Mesodermal cell (in vitro differentiated cells): Measurements from ENCODE around the gene EFCAB5.
"Not testable (repeated sequence)": the region's sequence is repeated elsewhere in the genome, so short reads cannot be mapped to it uniquely, and the experiment has no call there.

ENCODE experiments used
- H3K27ac ChIP-seq: 2 replicates; pipeline ENCODE4 v1.7.0; 2013; ENCODE audit warnings: mild to moderate bottlenecking, low read depth, low read length, moderate library complexity; ENCODE audit not compliant: severe bottlenecking
- H3K36me3 ChIP-seq: 2 replicates; pipeline ENCODE4 v1.7.1; 2013; ENCODE audit warnings: mild to moderate bottlenecking, low read length, moderate library complexity; ENCODE audit not compliant: control insufficient read depth, insufficient read depth
- H3K4me1 ChIP-seq: one replicate; pipeline ENCODE4 v1.7.1; 2013; ENCODE audit warnings: mild to moderate bottlenecking, low read length; ENCODE audit not compliant: insufficient read depth, control insufficient read depth, poor library complexity, severe bottlenecking
- H3K4me3 ChIP-seq: 2 replicates; pipeline ENCODE4 v1.7.0; 2013; ENCODE audit warnings: low read length, control low read depth, mild to moderate bottlenecking; ENCODE audit not compliant: insufficient read depth, poor library complexity, severe bottlenecking; ENCODE audit errors: extremely low read depth
- H3K9me3 ChIP-seq: 2 replicates; pipeline ENCODE4 v1.7.1; 2013; ENCODE audit warnings: mild to moderate bottlenecking, low read length, moderate library complexity; ENCODE audit not compliant: control insufficient read depth
- WGBS, 2 experiments: methylation state at CpG; one replicate each; pipeline ENCODE4 v1.1.5; 2013; ENCODE audit warnings: missing lambda C conversion rate in 2 of 2; ENCODE audit not compliant: insufficient coverage in 2 of 2; 5-methylcytosine and 5-hydroxymethylcytosine counted together

EFCAB5 gene

GRCh38 chr17:30118635-30119034 lies 177.2 kb downstream of the EFCAB5 start:
- WGBS, 2 experiments: 89 to 94% methylated on average over 4 to 6 of the region's 7 CpGs
- not testable (repeated sequence) for H3K27ac ChIP-seq, H3K4me3 ChIP-seq, H3K4me1 ChIP-seq, H3K9me3 ChIP-seq
- peaks cover 20% of the 10 kb centered on the region for H3K36me3 ChIP-seq

GRCh38 chr17:30124273-30124796 lies 182.9 kb downstream of the EFCAB5 start:
- no peak overlapping the region for H3K27ac ChIP-seq
- no peaks in the 10 kb centered on the region for H3K9me3 ChIP-seq
- peaks cover 53% of the 10 kb centered on the region for H3K36me3 ChIP-seq
- 86 to 90% methylated on average over 1 to 2 of the region's 4 CpGs for WGBS, 2 experiments
- H3K4me1 ChIP-seq: no peaks in the 10 kb centered on the region
- H3K4me3 ChIP-seq: no peak overlapping the region

- WGBS, 2 experiments: no CpG with 5 or more reads among the region's 1 CpG
- no peak overlapping the region for H3K4me3 ChIP-seq
- peaks cover 75% of the 10 kb centered on the region for H3K36me3 ChIP-seq
- no peaks in the 10 kb centered on the region for H3K4me1 ChIP-seq
- H3K27ac ChIP-seq: no peak overlapping the region
- no peaks in the 10 kb centered on the region for H3K9me3 ChIP-seq
These were observed 188.7 kb downstream of the EFCAB5 start for GRCh38 chr17:30130121-30130520.

- Histone ChIP-seq H3K9me3 (no peaks in the 10 kb centered on the region), H3K4me3 (no peak overlapping the region), H3K36me3 (peaks cover 62% of the 10 kb centered on the region), H3K4me1 (no peaks in the 10 kb centered on the region), H3K27ac (no peak overlapping the region)
- 93% methylated on average over 3 of the region's 3 CpGs for WGBS, 2 experiments
These were observed 191.2 kb downstream of the EFCAB5 start for GRCh38 chr17:30132615-30133014.

GRCh38 chr17:30133197-30133596 lies 191.8 kb downstream of the EFCAB5 start:
- peaks cover 62% of the 10 kb centered on the region for H3K36me3 ChIP-seq
- H3K9me3 ChIP-seq: no peaks in the 10 kb centered on the region
- H3K4me1 ChIP-seq: no peaks in the 10 kb centered on the region
- no peak overlapping the region for H3K27ac ChIP-seq
- 92 to 100% methylated on average over 2 to 3 of the region's 3 CpGs for WGBS, 2 experiments
- no peak overlapping the region for H3K4me3 ChIP-seq

- H3K27ac ChIP-seq: no peak overlapping the region
- no peaks in the 10 kb centered on the region for H3K9me3 ChIP-seq
- H3K4me3 ChIP-seq: no peak overlapping the region
- H3K4me1 ChIP-seq: no peaks in the 10 kb centered on the region
- H3K36me3 ChIP-seq: peaks cover 63% of the 10 kb centered on the region
These were observed 193.1 kb downstream of the EFCAB5 start for GRCh38 chr17:30134551-30134950.

GRCh38 chr17:30137158-30137557 lies 195.7 kb downstream of the EFCAB5 start:
- H3K36me3 ChIP-seq: peaks cover 52% of the 10 kb centered on the region
- H3K27ac ChIP-seq: no peak overlapping the region
- no peaks in the 10 kb centered on the region for H3K4me1 ChIP-seq
- 100% methylated on average over 1 of the region's 3 CpGs; no CpG with 5 or more reads in 1 of the 2 experiments for WGBS, 2 experiments
- no peak overlapping the region for H3K4me3 ChIP-seq
- no peaks in the 10 kb centered on the region for H3K9me3 ChIP-seq

- peaks cover 14% of the 10 kb centered on the region for H3K36me3 ChIP-seq
- H3K27ac ChIP-seq, H3K9me3 ChIP-seq, H3K4me1 ChIP-seq, H3K4me3 ChIP-seq: not testable (repeated sequence)
- 87 to 88% methylated on average over 3 of the region's 6 CpGs for WGBS, 2 experiments
These were observed 206.4 kb downstream of the EFCAB5 start for GRCh38 chr17:30147860-30148259.

- Histone ChIP-seq H3K4me1 (no peaks in the 10 kb centered on the region), H3K36me3 (peaks cover 14% of the 10 kb centered on the region), H3K27ac (no peak overlapping the region), H3K4me3 (no peak overlapping the region), H3K9me3 (no peaks in the 10 kb centered on the region)
- 100% methylated on average over 1 of the region's 1 CpG for WGBS, 2 experiments
These were observed 206.9 kb downstream of the EFCAB5 start for GRCh38 chr17:30148376-30148775.

- Histone ChIP-seq H3K4me1 (no peaks in the 10 kb centered on the region), H3K9me3 (no peaks in the 10 kb centered on the region), H3K27ac (no peak overlapping the region), H3K36me3 (peaks cover 23% of the 10 kb centered on the region), H3K4me3 (no peak overlapping the region)
- 100% methylated on average over 4 of the region's 4 CpGs; no CpG with 5 or more reads in 1 of the 2 experiments for WGBS, 2 experiments
These were observed 210.0 kb downstream of the EFCAB5 start for GRCh38 chr17:30151471-30151870.

GRCh38 chr17:30153463-30153862 lies 212.0 kb downstream of the EFCAB5 start:
- Histone ChIP-seq H3K27ac (no peak overlapping the region), H3K9me3 (peaks cover 2% of the 10 kb centered on the region), H3K4me3 (no peak overlapping the region), H3K36me3 (peaks cover 40% of the 10 kb centered on the region), H3K4me1 (no peaks in the 10 kb centered on the region)
